SK-N-MC (cell line): Measurements from ENCODE around the gene SIPA1L3.

Experiments
- EZH2 ChIP-seq: fragments of 200-600 bp; sonication (generic); IDR thresholded peaks from one replicate; pipeline ENCODE4 v1.6.1; 2017; ENCODE audit warnings: antibody characterized with exemption
- POLR2AphosphoS5 ChIP-seq: IDR thresholded peaks from 2 replicates; pipeline ENCODE4 v1.6.1; 2012; ENCODE audit warnings: mild to moderate bottlenecking, low read depth, low read length, borderline replicate concordance

DNA sequence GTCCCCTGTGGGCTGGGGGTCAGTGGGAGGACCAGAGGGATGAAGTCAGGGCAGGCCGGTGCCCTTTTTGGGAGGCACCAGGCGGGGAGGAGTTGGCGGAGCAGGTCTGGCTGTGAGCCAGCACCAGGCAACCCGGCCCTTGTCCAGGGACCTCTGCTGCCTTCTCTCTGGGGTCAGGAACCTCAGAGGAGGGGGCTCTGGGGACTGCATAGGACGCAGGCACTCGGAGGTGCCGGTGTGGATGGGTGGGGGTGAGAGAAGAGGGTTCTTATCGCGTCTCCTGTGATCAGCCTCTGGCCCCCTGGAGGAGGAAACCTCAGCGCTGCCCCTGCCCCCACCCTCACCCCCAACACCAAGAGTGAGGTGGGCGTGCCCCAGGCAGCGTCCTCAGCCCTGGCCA is 300.5 kb downstream of the SIPA1L3 start:
- TF ChIP-seq EZH2 (no peak), POLR2AphosphoS5 (no peak)
